ENCODE measurements around the gene NEFH. TPM values are rescaled to one million over a fixed set of nuclear protein-coding genes. Genes with fewer than 3 reads are reported as not detected.

NEFH gene
- total and polyA plus RNA-seq, 4 donors, result 0.22 to 0.71 (median 0.56) TPM

DNA sequence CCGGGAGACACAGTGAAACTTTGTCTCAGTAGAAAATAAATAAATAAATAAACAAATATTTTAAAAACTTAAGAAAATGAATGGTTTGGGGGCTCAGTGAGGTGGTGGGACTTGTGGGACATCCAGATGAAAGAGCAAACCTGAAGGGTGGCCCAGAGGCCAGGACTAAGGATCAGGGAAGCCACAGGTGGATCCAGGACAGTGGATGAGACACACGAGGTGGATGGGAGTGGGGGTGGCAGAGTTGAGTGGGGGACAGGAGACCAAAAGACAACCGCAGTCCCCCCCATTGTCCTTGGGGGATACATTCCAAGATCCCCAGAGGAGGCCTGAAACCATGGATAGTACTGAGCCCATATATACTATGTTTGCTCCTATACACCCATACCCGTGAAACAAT, 34.5 kb upstream of the NEFH start:
- 77 to 84% methylated on average over 4 of the region's 4 CpGs for WGBS, 2 donors
- TF ChIP-seq, protein P1, sequence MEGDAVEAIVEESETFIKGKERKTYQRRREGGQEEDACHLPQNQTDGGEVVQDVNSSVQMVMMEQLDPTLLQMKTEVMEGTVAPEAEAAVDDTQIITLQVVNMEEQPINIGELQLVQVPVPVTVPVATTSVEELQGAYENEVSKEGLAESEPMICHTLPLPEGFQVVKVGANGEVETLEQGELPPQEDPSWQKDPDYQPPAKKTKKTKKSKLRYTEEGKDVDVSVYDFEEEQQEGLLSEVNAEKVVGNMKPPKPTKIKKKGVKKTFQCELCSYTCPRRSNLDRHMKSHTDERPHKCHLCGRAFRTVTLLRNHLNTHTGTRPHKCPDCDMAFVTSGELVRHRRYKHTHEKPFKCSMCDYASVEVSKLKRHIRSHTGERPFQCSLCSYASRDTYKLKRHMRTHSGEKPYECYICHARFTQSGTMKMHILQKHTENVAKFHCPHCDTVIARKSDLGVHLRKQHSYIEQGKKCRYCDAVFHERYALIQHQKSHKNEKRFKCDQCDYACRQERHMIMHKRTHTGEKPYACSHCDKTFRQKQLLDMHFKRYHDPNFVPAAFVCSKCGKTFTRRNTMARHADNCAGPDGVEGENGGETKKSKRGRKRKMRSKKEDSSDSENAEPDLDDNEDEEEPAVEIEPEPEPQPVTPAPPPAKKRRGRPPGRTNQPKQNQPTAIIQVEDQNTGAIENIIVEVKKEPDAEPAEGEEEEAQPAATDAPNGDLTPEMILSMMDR (IDR thresholded peaks at IDR 0.05; ENCODE audit: control extremely low read depth, extremely low read depth), result no peak
- no peak for DNase-seq
- H3K9ac ChIP-seq (ENCODE audit: insufficient read depth in 1 of 2, low read length in 2 of 2), result no peak overlapping the region
- no peak overlapping the region for H3K4me3 ChIP-seq
- no peak for ATAC-seq (ENCODE audit: insufficient read depth, low FRiP score)
- no peaks in the 10 kb centered on the region for H3K27me3 ChIP-seq (ENCODE audit: control insufficient read depth in 3 of 3, insufficient read depth in 3 of 3, low read length in 2 of 3)
- no peak overlapping the region for H3K27ac ChIP-seq (ENCODE audit: low read depth in 1 of 2, low read length in 1 of 2)
- no peaks in the 10 kb centered on the region for H3K9me3 ChIP-seq (ENCODE audit: control insufficient read depth in 4 of 4, insufficient read depth in 3 of 4, low read length in 3 of 4)
- H3K4me1 ChIP-seq (ENCODE audit: control insufficient read depth in 5 of 5, insufficient read depth in 5 of 5, low read length in 5 of 5), result no peaks in the 10 kb centered on the region
- H3K36me3 ChIP-seq (ENCODE audit: control insufficient read depth in 4 of 4, insufficient read depth in 4 of 4, low read length in 4 of 4), result no peaks in the 10 kb centered on the region

DNA sequence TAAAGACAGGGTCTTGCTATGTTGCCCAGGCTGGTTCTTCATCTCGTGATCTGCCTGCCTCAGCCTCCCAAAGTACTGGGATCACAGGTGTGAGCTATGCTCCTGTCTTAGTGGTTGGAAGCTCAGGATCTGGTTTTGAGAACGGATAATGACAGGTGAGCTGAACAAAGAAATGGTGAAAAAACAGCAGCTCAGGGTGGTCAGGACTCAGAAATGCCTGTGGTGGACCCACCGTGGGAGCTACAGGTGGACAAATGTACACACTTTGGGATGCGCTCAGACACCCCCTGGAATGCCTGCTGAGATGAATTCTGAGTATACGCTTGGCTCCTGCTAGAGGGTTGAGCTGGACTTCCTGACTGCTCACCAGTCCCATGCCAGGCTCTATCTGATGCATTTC, 32.1 kb upstream of the NEFH start:
- Histone ChIP-seq H3K27me3 (ENCODE audit: control insufficient read depth in 3 of 3, insufficient read depth in 3 of 3, low read length in 2 of 3) (no peaks in the 10 kb centered on the region), H3K4me3 (no peak overlapping the region), H3K27ac (ENCODE audit: low read depth in 1 of 2, low read length in 1 of 2) (no peak overlapping the region), H3K4me1 (ENCODE audit: control insufficient read depth in 5 of 5, insufficient read depth in 5 of 5, low read length in 5 of 5) (no peaks in the 10 kb centered on the region), H3K9ac (ENCODE audit: insufficient read depth in 1 of 2, low read length in 2 of 2) (no peak overlapping the region), H3K9me3 (ENCODE audit: control insufficient read depth in 4 of 4, insufficient read depth in 3 of 4, low read length in 3 of 4) (no peaks in the 10 kb centered on the region), H3K36me3 (ENCODE audit: control insufficient read depth in 4 of 4, insufficient read depth in 4 of 4, low read length in 4 of 4) (no peaks in the 10 kb centered on the region)
- TF ChIP-seq, protein P1 (IDR thresholded peaks at IDR 0.05; ENCODE audit: control extremely low read depth, extremely low read depth), result no peak
- no peak for ATAC-seq (ENCODE audit: insufficient read depth, low FRiP score)
- WGBS, 2 donors, result 87 to 89% methylated on average over 5 of the region's 5 CpGs
- no peak for DNase-seq

DNA sequence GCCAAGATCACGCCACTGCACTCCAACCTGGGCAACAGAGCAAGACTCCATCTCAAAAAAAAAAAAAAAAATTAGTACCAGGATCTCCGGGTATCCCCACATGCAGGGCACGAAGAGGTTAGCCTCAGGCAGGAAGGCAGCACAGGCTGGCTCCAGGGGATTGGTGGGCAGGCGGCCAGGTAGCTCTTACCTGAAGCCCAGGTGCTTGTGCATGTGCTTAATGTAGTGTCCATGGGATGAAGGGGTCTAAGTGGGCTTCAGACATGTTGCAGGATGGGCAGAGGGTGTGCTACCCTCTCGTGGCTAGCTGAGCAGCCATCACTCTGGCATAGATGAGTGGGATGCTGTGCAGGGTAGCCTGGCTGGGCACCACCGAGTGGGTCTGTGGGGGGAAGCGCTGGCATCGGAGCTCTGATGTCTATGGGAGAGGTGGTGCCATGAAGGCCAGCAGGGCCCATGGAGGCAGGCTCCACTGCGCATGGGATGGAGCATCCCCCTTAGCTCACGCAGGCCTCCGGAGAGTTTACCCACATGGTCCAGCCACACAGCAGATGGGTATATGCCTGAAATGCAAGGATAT, 30.6 kb upstream of the NEFH start:
- no peak for ATAC-seq (ENCODE audit: insufficient read depth, low FRiP score)
- TF ChIP-seq, protein P1 (IDR thresholded peaks at IDR 0.05; ENCODE audit: control extremely low read depth, extremely low read depth), result no peak
- WGBS, 2 donors, result 90 to 93% methylated on average over 11 of the region's 11 CpGs

DNA sequence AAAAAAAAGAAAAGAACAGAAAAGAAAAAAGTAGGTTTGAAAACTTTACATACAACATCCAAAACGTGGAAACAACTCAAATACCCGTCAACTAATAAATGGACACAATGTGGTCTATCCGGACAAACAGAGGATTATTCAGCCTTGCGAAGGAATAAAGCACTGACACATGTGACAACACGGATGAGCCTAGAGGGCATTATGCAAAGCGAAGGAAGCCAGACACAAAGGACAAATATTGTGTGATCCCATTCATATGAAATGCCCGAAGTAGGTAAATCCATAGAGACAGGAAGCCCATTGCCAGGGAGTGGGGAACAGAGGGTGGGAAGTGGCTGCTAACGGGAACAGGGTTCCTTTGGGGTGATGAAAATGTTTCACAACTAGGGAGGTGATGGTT, 29.8 kb upstream of the NEFH start:
- H3K4me3 ChIP-seq, result no peak overlapping the region
- H3K36me3 ChIP-seq (ENCODE audit: control insufficient read depth in 4 of 4, insufficient read depth in 4 of 4, low read length in 4 of 4), result no peaks in the 10 kb centered on the region
- no peak overlapping the region for H3K9ac ChIP-seq (ENCODE audit: insufficient read depth in 1 of 2, low read length in 2 of 2)
- no peaks in the 10 kb centered on the region for H3K27me3 ChIP-seq (ENCODE audit: control insufficient read depth in 3 of 3, insufficient read depth in 3 of 3, low read length in 2 of 3)
- 85 to 88% methylated on average over 8 of the region's 8 CpGs for WGBS, 2 donors
- no peak for ATAC-seq (ENCODE audit: insufficient read depth, low FRiP score)
- no peak for DNase-seq
- no peak overlapping the region for H3K27ac ChIP-seq (ENCODE audit: low read depth in 1 of 2, low read length in 1 of 2)
- TF ChIP-seq, protein P1 (IDR thresholded peaks at IDR 0.05; ENCODE audit: control extremely low read depth, extremely low read depth), result no peak
- no peaks in the 10 kb centered on the region for H3K9me3 ChIP-seq (ENCODE audit: control insufficient read depth in 4 of 4, insufficient read depth in 3 of 4, low read length in 3 of 4)
- no peaks in the 10 kb centered on the region for H3K4me1 ChIP-seq (ENCODE audit: control insufficient read depth in 5 of 5, insufficient read depth in 5 of 5, low read length in 5 of 5)

More for the DNA sequence above, 30.6 kb upstream of the NEFH start:
- Histone ChIP-seq H3K9ac (ENCODE audit: insufficient read depth in 1 of 2, low read length in 2 of 2) (no peak overlapping the region), H3K9me3 (ENCODE audit: control insufficient read depth in 4 of 4, insufficient read depth in 3 of 4, low read length in 3 of 4) (no peaks in the 10 kb centered on the region), H3K27me3 (ENCODE audit: control insufficient read depth in 3 of 3, insufficient read depth in 3 of 3, low read length in 2 of 3) (no peaks in the 10 kb centered on the region), H3K4me1 (ENCODE audit: control insufficient read depth in 5 of 5, insufficient read depth in 5 of 5, low read length in 5 of 5) (no peaks in the 10 kb centered on the region), H3K4me3 (no peak overlapping the region), H3K27ac (ENCODE audit: low read depth in 1 of 2, low read length in 1 of 2) (no peak overlapping the region), H3K36me3 (ENCODE audit: control insufficient read depth in 4 of 4, insufficient read depth in 4 of 4, low read length in 4 of 4) (no peaks in the 10 kb centered on the region)
- no peak for DNase-seq
